GM21619 (cell line): Measurements from ENCODE around the gene SUSD6.
"Not testable (repeated sequence)": the region's sequence is repeated elsewhere in the genome, so short reads cannot be mapped to it uniquely, and the experiment has no call there.

Source experiments
- ATAC-seq: cut with Tn5 transposase; IDR thresholded peaks from one replicate; pipeline ENCODE4 v1.9.1; 2021; ENCODE audit not compliant: unreplicated experiment

The SUSD6 gene

GRCh38 chr14:69619012-69619411, 7.6 kb downstream of the SUSD6 start:
- ATAC-seq, result no peak

- no peak for ATAC-seq
Observed at GRCh38 chr14:69620211-69620611, 8.8 kb downstream of the SUSD6 start.

DNA sequence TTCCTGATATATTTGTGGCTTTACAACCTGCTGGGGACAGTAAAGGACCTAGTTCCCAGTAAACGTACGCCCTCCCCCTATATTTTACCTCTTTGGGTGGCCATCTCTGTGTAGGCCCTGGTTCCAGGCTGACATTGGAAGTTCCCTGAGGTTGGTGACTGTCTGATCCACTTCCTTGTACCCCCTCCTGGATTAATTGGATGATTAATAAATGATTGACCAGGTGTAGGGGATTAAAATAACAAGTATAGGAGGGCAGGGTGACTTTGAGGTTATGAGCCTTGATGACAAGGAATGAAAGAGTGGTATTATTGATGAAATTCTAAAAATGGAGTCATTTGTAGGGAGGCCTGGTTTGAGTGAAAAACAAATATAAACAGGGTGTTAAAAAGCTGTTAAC, 9.6 kb downstream of the SUSD6 start:
- no peak for ATAC-seq

DNA sequence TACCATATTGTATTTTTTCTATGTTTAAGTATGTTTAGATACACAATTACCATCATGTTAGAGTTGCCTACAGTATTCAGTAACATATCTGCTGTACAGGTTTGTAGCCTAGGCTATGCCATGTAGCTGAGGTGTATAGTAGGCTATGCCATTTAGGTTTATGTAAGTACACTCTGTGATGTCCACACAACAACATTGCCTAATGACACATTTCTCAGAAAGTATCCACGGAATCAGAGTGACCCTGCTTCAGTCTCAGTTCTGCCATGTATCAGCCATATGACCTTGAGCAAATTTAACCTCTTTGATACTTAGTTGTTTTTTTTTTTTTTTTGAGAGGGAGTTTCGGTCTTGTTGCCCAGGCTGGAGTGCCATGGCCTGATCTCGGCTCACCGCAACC, 12.7 kb downstream of the SUSD6 start:
- no peak for ATAC-seq

DNA sequence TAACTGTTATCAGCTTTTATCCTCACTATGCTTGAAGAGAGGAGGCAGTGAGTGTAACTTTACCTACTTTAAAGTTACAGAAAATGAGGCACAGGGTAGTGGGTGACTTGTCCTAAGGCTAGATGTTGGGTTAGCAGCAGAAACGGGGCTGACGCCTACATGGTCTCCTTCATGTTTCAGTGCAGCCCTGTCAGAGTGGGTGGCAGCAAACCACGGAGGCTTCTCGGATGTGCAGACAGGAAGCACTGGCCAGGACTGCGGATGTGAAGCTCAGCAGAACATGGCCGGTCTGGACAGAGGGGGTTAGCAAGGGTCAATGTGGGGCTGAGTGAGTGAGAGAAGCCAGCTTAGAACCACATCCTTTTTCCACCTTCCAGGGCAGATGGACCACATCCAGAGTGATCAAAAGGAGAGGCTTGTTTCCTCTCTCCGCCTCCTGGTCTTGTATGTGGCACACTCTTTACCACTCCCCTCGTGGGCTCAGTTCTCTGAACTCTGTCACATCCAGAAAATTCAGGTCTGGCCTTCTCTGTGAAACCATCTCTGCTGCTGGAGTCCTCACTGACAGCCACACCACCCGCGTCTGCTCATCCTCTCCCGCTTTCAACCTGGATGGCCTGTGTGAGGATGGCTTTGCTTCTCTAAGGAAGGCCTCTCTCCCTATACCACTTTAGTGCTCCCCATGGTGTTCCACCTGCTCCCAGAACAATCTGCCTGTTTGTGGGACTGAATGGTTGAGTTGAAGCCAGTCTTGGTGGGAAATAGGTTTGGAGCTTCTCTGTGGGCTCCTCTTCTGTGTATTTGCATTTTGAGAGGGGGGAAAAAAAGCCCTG, 14.1 kb downstream of the SUSD6 start:
- ATAC-seq, result peak; percentile 80

DNA sequence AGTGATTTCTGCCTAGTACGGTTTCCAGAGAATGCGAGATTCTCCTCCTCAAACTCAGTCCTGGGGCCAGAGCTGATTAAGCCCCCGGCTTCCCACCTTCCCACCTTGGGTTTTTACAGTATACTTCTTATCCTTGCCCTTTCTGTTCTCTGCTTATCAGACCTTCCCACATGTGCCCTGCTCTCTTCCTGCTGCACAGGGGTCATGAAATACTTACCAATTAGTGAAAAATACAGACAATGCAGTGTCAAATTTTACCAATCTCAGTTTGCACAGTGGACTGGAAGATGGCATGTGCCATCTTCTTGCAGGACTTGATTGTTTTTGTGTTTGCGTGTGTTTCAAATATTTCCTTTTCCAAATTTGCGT, 14.7 kb downstream of the SUSD6 start:
- no peak for ATAC-seq

GRCh38 chr14:69629225-69630127, 18.1 kb downstream of the SUSD6 start:
- ATAC-seq, result no peak

GRCh38 chr14:69630360-69630759, 19.0 kb downstream of the SUSD6 start:
- no peak for ATAC-seq

DNA sequence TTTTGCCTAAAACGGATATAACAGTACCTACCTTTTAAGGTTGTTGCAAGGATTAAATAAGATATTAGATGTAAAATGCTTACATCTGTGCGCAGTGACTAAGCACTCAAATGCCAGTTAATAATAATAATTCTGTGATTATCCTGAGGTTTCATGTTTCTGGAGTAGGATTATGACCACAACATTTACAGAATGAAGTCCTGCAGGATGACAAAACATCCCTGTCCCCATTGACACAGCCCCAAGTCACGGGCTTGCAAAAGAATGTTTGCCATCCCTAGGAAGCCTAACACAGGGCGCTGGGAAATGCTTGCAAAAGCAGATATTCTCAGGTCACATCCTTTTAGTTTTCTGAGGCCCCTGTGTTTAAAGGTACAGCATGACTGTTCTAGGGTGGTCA, 20.1 kb downstream of the SUSD6 start:
- no peak for ATAC-seq

DNA sequence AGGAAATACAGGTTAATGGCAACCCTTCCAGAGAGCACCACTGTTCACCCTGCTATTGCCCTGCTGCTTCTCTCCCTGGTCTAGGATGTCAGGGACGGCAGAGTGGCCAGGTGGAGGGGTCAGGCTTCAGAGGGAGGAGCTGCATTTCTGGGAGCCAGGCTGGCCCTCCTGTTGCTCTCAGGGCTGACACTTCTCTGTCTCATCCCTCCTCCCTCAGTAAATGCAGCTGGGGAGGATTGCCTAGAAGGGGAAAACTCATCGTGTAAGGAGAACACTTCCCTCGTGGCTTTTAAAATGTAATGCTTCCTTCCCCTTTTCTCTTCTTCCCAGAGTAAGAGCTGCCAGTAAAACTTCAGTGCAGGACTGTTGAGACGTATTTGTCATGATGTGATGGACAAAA, 20.8 kb downstream of the SUSD6 start:
- no peak for ATAC-seq

DNA sequence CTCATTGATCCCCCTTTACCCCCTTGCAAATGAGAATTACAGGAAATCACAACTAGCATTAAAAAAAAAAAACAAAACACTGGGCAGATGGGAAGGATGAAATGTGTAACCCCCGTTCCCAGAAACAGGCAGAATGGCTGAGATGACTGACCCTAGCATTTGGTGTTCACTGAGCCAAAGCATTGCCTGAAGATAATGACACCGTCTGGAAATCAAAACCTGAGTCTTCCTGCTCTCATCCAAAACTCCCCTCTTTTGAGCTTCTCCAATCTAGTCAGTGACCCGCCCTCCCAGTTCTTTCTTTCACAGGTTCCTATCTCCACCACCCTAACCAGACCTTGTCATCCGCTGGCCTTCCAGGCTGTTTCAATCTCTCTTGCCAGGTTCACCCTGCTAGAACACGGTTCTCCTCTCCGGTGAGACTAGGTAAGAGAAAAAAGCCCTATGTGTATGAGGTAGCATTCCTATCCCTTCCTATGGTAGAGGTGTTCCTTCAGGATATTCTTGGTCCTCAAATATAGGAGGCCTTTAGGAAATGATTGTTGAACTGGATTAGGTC, 21.3 kb downstream of the SUSD6 start:
- no peak for ATAC-seq

DNA sequence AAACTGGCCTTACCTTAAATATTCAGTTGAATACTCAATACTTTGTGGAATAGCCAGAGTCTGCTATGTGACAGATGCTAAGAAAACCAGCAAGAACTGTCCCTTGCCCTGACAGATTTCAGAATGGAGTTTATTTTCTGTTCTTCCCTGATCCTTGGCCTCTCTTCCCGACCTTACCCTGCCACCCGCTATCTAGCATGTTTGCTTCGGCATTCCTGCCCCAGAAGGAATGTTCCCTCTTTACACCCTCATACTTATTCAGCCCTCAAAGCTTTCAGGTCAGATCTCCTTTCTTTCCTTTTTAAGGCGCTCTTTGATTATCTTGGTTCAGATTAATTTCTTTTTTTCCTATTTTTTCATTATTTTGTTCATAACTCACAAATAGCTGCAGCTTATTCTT, 21.8 kb downstream of the SUSD6 start:
- no peak for ATAC-seq

- ATAC-seq, result no peak
Observed at GRCh38 chr14:69635981-69636639, 24.7 kb downstream of the SUSD6 start.

- ATAC-seq, result no peak
Observed at GRCh38 chr14:69636718-69637480, 25.5 kb downstream of the SUSD6 start.

DNA sequence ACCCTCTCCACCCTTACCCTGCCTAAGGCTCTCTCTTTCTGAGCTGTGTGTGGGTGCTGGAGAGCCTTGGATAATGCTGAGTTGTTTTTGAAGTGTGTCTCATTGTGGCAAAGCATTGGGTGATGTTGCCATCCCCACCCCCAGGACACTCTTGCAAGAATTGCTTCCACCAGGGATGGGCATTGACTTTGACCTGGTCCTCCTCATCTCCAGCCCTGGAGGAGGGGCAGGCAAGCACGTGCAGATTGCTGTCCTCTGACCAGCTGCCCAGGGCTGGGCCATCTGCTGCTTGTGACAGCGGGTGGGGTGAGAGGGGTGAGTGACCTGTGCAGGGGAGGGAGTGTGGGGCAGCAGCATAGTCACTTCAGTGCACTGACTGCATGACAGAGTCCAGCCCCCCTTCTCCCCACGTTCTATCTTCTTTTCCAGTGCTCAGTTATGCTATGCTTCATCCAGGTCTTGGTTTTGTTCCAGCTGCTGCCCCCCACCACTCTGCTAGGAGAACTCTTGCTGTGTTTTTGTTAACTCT, 26.2 kb downstream of the SUSD6 start:
- no peak for ATAC-seq

DNA sequence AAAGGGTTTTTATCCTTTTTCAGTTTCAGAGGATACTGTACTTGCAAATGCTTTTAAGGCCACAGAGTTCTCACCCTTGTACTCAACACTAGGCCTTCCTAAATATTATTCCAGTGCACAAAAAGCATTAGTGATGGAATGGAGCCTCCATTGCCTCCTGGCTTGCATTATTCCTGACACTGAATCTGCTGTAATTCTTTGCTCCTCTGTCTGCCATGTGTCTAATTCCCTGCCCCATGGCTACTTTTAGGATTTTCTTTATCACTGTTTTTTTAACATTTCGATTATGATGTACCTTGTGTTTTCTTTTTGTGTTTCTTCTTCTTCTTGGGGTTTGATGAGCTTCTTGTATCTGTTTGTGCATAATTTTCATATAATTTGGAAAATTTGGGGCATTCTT, 29.5 kb downstream of the SUSD6 start:
- no peak for ATAC-seq

- ATAC-seq, result not testable (repeated sequence)
Observed at GRCh38 chr14:69642212-69642793, 30.9 kb downstream of the SUSD6 start.

- ATAC-seq, result no peak
Observed at GRCh38 chr14:69643430-69644200, 32.2 kb downstream of the SUSD6 start.

DNA sequence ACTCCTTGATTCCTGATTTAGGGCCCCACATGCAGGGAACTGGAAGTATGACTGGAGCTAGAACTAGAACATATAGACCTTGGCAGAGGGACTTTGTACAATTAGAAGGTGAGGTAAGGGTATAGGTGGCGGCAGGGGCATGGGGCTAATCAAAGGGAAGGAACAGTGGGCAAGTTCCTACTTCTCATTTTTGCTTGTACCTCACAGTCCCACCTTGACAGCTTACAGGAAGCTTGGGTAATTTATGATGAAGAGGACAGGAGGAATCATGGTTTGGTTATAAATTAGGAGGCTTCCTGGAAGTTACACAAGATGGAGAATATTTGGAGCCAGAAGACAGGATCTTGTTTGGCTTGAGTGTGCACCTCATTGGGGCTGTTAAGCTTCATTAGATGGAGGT, 33.4 kb downstream of the SUSD6 start:
- ATAC-seq, result no peak
